HepG2 (cell line): Measurements from ENCODE around the gene PTGER3. TPM values are rescaled to one million over a fixed set of nuclear protein-coding genes. Genes with fewer than 3 reads are reported as not detected.

Experiments
- ATAC-seq: fragments of 200-7000 bp; cut with Tn5 transposase; 3 replicates; pipeline ENCODE4 v1.9.1; 2020; ENCODE audit warnings: mild to moderate bottlenecking, moderate library complexity
- BruUV-seq: library from RNA; stranded (reverse); fragments of 400-500 nt; replicated peaks from 2 replicates; lab custom pipeline; 2021; lab: Mats Ljungman, UMichigan
- CTCF ChIA-PET: fragments of 300-600 bp; formaldehyde crosslinking; extraction: SDS; loops from one replicate; lab custom pipeline; 2021; ENCODE audit warnings: low total read pairs, inconsistent platforms, low intra/inter-chr PET ratio; lab: Yijun Ruan, JAX
- POLR2A ChIA-PET: fragments of 350-600 bp; sonication (Branson Sonifier 250); formaldehyde crosslinking; loops from one replicate; lab custom pipeline; 2020; ENCODE audit warnings: antibody characterized with exemption, inconsistent platforms; lab: Yijun Ruan, JAX
- DNase-seq: peaks from one replicate; pipeline ENCODE4 v3.0.0-alpha.2; 2015; ENCODE audit warnings: low spot score
- FAIRE-seq: peaks from 3 replicates; lab custom pipeline; 2011; peaks lifted over from hg19 to GRCh38; lab: Jason Lieb, UNC
- H2AFZ ChIP-seq: one replicate; pipeline ENCODE4 v1.6.1; 2011; ENCODE audit warnings: low read length, inconsistent platforms
- H3K27ac ChIP-seq: fragments of 300-600 bp; 3 replicates; pipeline ENCODE4 v1.8.0; 2011; ENCODE audit warnings: mixed run types, mild to moderate bottlenecking, mixed read lengths, low read length, inconsistent platforms; ENCODE audit not compliant: insufficient read depth; ENCODE audit errors: extremely low read length
- H3K27me3 ChIP-seq, 2 experiments: fragments of 200-600 bp in 1 of 2; 2 replicates in 1 of 2; 3 replicates in 1 of 2; pipeline versions ENCODE4 v1.6.0 to v1.8.0; 2011; ENCODE audit warnings: low read length in 2 of 2, mild to moderate bottlenecking in 2 of 2, moderate library complexity in 2 of 2, inconsistent platforms in 1 of 2; ENCODE audit not compliant: insufficient read depth in 2 of 2, control insufficient read depth in 1 of 2
- H3K36me3 ChIP-seq, 2 experiments: fragments of 200-600 bp in 1 of 2; replicated peaks in 1 of 2; 2 replicates in 1 of 2; 3 replicates in 1 of 2; pipeline versions ENCODE4 v1.5.1 to v1.8.0; 2011; ENCODE audit warnings: low read length in 2 of 2, inconsistent platforms in 1 of 2; ENCODE audit not compliant: insufficient read depth in 2 of 2, control insufficient read depth in 1 of 2
- H3K4me1 ChIP-seq: 2 replicates; pipeline ENCODE4 v1.5.1; 2012; ENCODE audit warnings: low read length, inconsistent platforms; ENCODE audit not compliant: insufficient read depth
- H3K4me2 ChIP-seq: 2 replicates; pipeline ENCODE4 v1.6.0; 2011; ENCODE audit warnings: low read depth, low read length, inconsistent platforms
- H3K4me3 ChIP-seq, 3 experiments: fragments of 200-600 bp in 1 of 3; sonication (generic), shearing (Covaris generic) in 1 of 3; replicated peaks in 1 of 3; 2 replicates each; pipeline ENCODE4 v1.5.1; 2011 to 2016; ENCODE audit warnings: low read length in 3 of 3, inconsistent platforms in 2 of 3, low read depth in 2 of 3, mild to moderate bottlenecking in 2 of 3, control low read depth in 1 of 3, mixed read lengths in 1 of 3; ENCODE audit not compliant: insufficient read depth in 1 of 3
- H3K79me2 ChIP-seq: one replicate; pipeline ENCODE4 v1.6.1; 2011; ENCODE audit warnings: low read length, inconsistent platforms; ENCODE audit not compliant: insufficient read depth
- H3K9ac ChIP-seq: 2 replicates; pipeline ENCODE4 v1.6.0; 2011; ENCODE audit warnings: mild to moderate bottlenecking, low read depth, low read length, inconsistent platforms; ENCODE audit not compliant: insufficient read depth
- H3K9me3 ChIP-seq: 2 replicates; pipeline ENCODE4 v1.5.1; 2012; ENCODE audit warnings: mild to moderate bottlenecking, low read length
- H4K20me1 ChIP-seq: 2 replicates; pipeline ENCODE4 v1.6.0; 2011; ENCODE audit warnings: inconsistent platforms, mild to moderate bottlenecking, low read length, moderate library complexity; ENCODE audit not compliant: insufficient read depth
- CREM ChIP-seq, 2 experiments: sonication (generic) in 1 of 2; formaldehyde crosslinking in 1 of 2; IDR thresholded peaks; 2 replicates each; pipeline versions ENCODE4 v1.4.0 to v1.6.1; 2016 to 2020; ENCODE audit warnings: antibody characterized with exemption in 1 of 2, mild to moderate bottlenecking in 1 of 2, missing genetic modification reagents in 1 of 2
- IRF1 ChIP-seq: sonication (generic); formaldehyde crosslinking; IDR thresholded peaks from 2 replicates; pipeline ENCODE4 v1.4.0; 2020; ENCODE audit warnings: low read depth, mild to moderate bottlenecking, missing genetic modification reagents
- ISX ChIP-seq: sonication (generic); formaldehyde crosslinking; conservative IDR thresholded peaks from 2 replicates; pipeline ENCODE4 v1.5.0; 2020; ENCODE audit warnings: missing genetic modification reagents
- NFKBIZ ChIP-seq: IDR thresholded peaks from 2 replicates; pipeline ENCODE4 v1.6.1; 2018; ENCODE audit warnings: missing genetic modification reagents, missing compliant biosample characterization
- PAF1 ChIP-seq: IDR thresholded peaks from 2 replicates; pipeline ENCODE4 v1.6.1; 2016; ENCODE audit warnings: missing genetic modification reagents, missing compliant biosample characterization
- SCMH1 ChIP-seq: sonication (generic); formaldehyde crosslinking; IDR thresholded peaks from 2 replicates; pipeline ENCODE4 v1.9.0; 2021; ENCODE audit warnings: missing genetic modification reagents, mild to moderate bottlenecking, borderline replicate concordance
- SNAI1 ChIP-seq: sonication (generic); formaldehyde crosslinking; IDR thresholded peaks from 2 replicates; pipeline ENCODE4 v1.5.0; 2020; ENCODE audit warnings: mild to moderate bottlenecking, missing genetic modification reagents, borderline replicate concordance
- TBX2 ChIP-seq: sonication (generic); formaldehyde crosslinking; IDR thresholded peaks from 2 replicates; pipeline ENCODE4 v1.5.0; 2020; ENCODE audit warnings: missing genetic modification reagents, mild to moderate bottlenecking, borderline replicate concordance
- ZNF660 ChIP-seq: sonication (generic); formaldehyde crosslinking; IDR thresholded peaks from 2 replicates; pipeline ENCODE4 v1.5.1; 2020; ENCODE audit warnings: mild to moderate bottlenecking, low read depth, missing genetic modification reagents, borderline replicate concordance
- WGBS: methylation state at CpG from one replicate; pipeline ENCODE4 v1.1.6; 2017; ENCODE audit warnings: low lambda C conversion rate; 5-methylcytosine and 5-hydroxymethylcytosine counted together
- in situ Hi-C: cut with HindIII; loops from 2 replicates; pipeline ENCODE4 v1.10.0; 2017; ENCODE audit warnings: low pct_unique_long_range_greater_than_20kb; ENCODE audit not compliant: extremely low pct_ligation_motif_present
- intact Hi-C: fragments of 100-400 bp; cut with micrococcal nuclease; formaldehyde crosslinking; loops from one replicate; pipeline ENCODE4 v1.10.0; 2022; ENCODE audit not compliant: unreplicated experiment
- polyA plus RNA-seq, 8 experiments: library from polyadenylated mRNA; depleted of rRNA in 3 of 8; stranded (reverse) in 7 of 8; unstranded in 1 of 8; fragments of >200 nt; fragmentation: Illumina TruSeq in 4 of 8; extraction: Trizol in 4 of 8; gene quantifications; 2 replicates each; pipeline versions ENCODE4 v1.2.1 to v1.2.3, GENCODE V29; 2011 to 2016; ENCODE audit warnings: low read depth in 4 of 8, missing spikeins in 1 of 8, mixed read lengths in 1 of 8; ENCODE audit not compliant: insufficient read depth in 1 of 8
- total RNA-seq, 5 experiments: library from RNA; depleted of rRNA; stranded (reverse); fragments of >200 nt; fragmentation: Illumina TruSeq; extraction: Trizol; gene quantifications; 2 replicates each; pipeline ENCODE4 v1.2.3, GENCODE V29; 2016; ENCODE audit warnings: low read depth in 1 of 5
- TF ChIP-seq, protein P1 (sequence below): sonication (generic); formaldehyde crosslinking; conservative IDR thresholded peaks from 2 replicates; pipeline ENCODE4 v1.4.0; 2020; ENCODE audit warnings: missing genetic modification reagents

The PTGER3 gene
- total and polyA plus RNA-seq, 2 of the 13 experiments (the other 11 are each of a cell fraction or from before 2014, with no cell fraction given), result 0.01 TPM; not detected in 1

DNA sequence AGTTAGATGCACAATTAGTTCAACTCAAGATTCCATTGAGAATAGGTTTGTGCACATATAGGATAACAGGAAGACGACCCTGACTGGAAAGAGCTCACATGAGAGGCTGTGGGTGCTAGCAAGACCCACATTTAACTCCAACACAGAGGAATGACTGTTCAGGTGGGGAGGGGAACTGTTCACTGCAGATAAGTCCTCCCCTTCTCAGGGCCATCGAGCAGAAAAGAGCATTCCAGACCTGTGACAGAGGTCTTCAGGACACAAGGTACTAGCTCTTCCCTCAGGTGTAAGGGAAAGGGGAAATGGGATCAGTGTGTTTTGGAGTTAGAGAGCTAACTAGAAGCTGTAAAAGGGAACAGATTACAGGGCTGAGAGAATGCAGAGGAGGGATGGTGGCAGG is 8.7 kb downstream of the PTGER3 start:
- no peak for DNase-seq
- BruUV-seq, result no TSS peak

More for the DNA sequence above, 8.7 kb downstream of the PTGER3 start:
- WGBS, result 0% methylated on average over 2 of the region's 2 CpGs
- in situ Hi-C loops, result no loop called here
- Histone ChIP-seq H3K79me2 (no peaks in the 10 kb centered on the region), H3K4me2 (no peak overlapping the region), H3K36me3 (no peaks in the 10 kb centered on the region), H3K27me3 (no peaks in the 10 kb centered on the region), H3K27ac (no peak overlapping the region), H3K4me3 (no peak overlapping the region), H3K4me1 (no peaks in the 10 kb centered on the region), H4K20me1 (no peaks in the 10 kb centered on the region), H3K9ac (no peak overlapping the region), H3K9me3 (no peaks in the 10 kb centered on the region), H2AFZ (no peak overlapping the region)
- TF ChIP-seq ZNF660 (CRISPR knock-in tag) (no peak), PAF1 (CRISPR knock-in tag) (no peak), ISX (CRISPR knock-in tag) (no peak), NFKBIZ (no peak), IRF1 (CRISPR knock-in tag) (no peak), CREM (IDR thresholded peaks at IDR 0.05) (no peak), CREM (CRISPR knock-in tag; IDR thresholded peaks at IDR 0.05) (no peak), SNAI1 (CRISPR knock-in tag) (no peak), SCMH1 (CRISPR knock-in tag) (no peak), TBX2 (CRISPR knock-in tag) (no peak)
- TF ChIP-seq, protein P1, sequence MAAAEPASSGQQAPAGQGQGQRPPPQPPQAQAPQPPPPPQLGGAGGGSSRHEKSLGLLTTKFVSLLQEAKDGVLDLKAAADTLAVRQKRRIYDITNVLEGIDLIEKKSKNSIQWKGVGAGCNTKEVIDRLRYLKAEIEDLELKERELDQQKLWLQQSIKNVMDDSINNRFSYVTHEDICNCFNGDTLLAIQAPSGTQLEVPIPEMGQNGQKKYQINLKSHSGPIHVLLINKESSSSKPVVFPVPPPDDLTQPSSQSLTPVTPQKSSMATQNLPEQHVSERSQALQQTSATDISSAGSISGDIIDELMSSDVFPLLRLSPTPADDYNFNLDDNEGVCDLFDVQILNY (CRISPR knock-in tag), result no peak
- POLR2A ChIA-PET, result no interaction called here
- intact Hi-C loops, result no loop called here
- CTCF ChIA-PET, result no interaction called here
- FAIRE-seq (no peak), ATAC-seq (no peak)
